IPS-18c (cell line): ENCODE measurements around the gene URB1.
A peak's percentile ranks its signal among the peaks of the same experiment; 100 is the strongest.
"Not testable (repeated sequence)": the region's sequence is repeated elsewhere in the genome, so short reads cannot be mapped to it uniquely, and the experiment has no call there.

Experiments
- H3K4me3 ChIP-seq: 2 replicates; pipeline ENCODE4 v1.7.0; 2013; ENCODE audit warnings: low read depth, mild to moderate bottlenecking, low read length, moderate library complexity; ENCODE audit not compliant: insufficient read depth
- H3K9me3 ChIP-seq: one replicate; pipeline ENCODE4 v1.6.1; 2013; ENCODE audit warnings: mild to moderate bottlenecking, low read length, moderate library complexity; ENCODE audit not compliant: control insufficient read depth, insufficient read depth

Gene URB1

DNA sequence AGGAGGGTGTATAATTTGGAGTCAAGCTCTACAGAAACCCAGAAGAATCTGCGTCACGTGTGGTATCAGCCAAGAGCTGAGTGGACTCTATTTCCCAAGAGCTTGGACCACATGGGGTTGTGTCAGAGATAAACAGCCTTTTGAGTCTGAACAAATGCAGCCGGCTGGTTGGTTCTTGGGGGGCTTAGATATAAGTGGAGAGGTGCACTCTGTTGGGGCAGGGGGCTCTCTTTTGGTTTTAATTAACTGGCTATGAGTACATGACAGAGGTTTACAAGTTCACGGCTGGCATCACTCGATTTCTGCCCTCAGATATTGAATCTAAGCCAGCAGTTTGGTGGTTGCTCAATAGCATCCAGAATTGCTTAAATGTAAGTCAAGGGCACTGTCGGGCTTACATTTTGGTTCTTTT is 94.7 kb downstream of the URB1 start:
- H3K9me3 ChIP-seq: no peaks in the 10 kb centered on the region

DNA sequence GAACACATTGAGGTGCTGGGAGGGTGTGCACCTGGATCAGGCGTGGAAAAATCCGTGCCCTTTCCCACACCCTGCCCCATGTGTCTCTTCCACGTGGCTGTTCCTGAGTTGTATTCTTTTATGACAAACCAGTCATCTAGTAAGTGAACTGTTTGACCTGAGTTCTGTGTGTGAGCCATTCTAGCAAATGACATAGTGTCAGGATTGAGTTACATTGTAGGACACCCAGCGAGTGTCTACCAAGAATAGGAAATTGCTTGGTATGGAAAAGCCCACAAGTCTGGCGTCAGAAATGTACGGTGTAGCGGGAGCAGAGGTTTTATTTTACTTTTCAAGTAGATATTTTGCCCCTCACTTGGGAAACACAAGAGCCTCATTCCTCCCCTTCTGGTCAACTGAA is 95.4 kb downstream of the URB1 start:
- H3K9me3 ChIP-seq: no peaks in the 10 kb centered on the region
- no peak overlapping the region for H3K4me3 ChIP-seq

More for the DNA sequence above, 94.7 kb downstream of the URB1 start:
- H3K4me3 ChIP-seq: no peak overlapping the region

DNA sequence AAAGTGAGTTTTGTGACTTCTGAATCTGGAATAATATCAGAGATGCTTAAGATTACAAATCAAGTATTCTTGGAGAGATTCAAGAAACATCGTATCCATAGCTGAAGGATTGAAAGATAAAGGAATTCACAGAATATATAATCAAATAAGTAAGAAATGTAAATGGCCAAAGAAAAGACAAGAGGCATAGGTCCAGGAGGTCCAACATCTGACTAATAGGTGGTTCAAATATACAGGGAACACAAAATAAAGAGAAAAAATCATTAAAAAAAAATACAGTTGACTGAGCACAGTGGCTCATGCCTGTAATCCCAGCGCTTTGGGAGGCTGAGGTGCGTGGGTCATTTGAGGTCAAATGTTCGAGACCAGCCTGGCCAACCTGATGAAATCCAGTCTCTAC is 107.3 kb downstream of the URB1 start:
- no peak overlapping the region for H3K4me3 ChIP-seq
- H3K9me3 ChIP-seq: no peaks in the 10 kb centered on the region

DNA sequence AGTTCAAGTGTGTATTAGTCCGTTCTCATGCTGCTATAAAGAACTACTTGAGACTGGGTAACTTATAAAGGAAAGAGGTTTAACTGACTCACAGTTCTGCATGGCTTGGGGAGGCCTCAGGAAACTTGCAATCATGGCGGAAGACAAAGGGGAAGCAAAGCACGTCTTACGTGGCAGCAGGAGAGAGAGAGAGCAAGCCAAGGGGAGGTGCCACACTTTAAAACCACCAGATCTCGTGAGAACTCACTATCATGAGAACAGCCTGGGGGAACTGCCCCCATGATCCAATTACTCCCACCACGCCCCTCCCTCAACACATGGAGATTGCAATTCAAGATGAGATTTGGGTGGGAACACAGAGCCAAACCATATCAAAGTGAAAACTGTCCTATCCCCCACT is 109.8 kb downstream of the URB1 start:
- Histone ChIP-seq H3K9me3 (no peaks in the 10 kb centered on the region), H3K4me3 (no peak overlapping the region)

DNA sequence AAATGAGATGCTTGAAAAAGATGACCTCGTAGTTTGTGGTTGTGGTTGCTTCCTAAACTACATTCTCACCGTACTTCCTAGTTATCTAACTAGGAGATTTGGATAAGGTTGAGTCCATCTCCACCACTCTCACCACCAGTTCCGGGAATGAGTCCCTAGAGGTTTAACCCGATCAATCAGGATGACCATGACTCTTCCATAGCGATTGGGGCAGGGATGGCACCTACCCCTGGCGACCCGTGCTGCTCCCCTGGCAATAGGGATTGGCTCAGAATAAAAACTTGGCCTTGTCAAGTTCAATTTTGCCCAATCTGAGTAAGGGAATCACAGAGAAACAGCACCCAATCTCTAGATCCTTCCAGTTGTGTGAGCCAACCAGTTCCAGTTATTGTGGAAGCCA is 111.3 kb downstream of the URB1 start:
- H3K4me3 ChIP-seq: no peak overlapping the region
- no peaks in the 10 kb centered on the region for H3K9me3 ChIP-seq

DNA sequence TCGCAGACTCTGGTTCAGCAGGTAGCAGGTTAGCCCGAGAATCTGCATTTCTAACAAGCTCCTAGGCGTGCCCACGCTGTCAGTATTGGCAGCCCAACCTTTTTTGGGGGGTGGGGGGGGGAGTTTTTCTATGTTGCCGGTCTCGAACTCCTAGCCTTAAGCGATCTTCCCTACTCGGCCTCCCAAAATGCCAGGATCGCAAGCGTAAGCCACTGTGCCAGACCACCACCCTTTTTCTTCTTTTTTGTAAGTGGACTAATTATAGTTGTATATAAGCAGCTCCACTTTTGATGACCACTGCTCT is 113.5 kb downstream of the URB1 start:
- H3K9me3 ChIP-seq: no peaks in the 10 kb centered on the region
- peak overlapping the region; percentile 72 for H3K4me3 ChIP-seq

DNA sequence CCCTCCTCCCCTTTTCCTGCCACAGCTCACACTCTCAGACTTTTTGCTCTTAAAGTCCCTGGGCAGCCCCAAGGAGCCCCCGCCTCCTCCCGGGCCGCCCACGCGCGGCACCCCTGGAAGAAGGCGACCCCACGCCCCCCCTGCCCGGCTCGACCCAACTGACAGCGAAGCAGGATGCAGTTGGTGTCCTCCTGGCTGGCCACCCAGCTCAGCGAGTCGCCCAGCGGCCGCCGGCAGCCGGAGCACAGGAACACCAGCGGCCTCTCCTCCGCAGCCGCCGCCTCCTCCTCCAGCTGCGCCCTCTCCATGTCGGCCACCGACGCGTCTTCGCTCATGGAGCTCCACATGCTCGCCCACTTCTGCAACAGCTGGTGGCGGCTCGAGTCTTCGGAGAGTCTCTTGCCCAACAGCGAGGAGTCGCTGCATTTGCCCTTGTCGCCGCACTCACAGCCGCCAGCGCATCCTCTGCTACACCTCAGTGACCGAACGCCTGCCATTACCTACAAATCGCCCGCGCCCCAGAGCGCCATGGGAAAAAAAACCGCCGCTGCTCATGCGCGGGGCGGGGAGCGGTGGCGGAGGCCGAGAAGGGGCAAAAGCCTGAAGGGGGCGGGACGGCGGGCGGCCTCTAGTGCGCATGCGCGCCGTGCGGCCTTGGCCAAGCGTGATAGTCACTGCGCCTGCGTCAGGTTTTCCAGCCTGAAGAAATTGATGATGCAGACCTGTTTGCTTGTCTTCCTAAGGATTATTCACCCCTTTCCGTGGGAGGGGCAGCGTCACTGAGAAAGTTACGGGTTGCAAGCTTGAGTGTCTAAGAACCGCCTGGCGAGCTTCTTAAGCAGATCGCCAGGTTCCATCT is 114.1 kb downstream of the URB1 start, which contains the start of gene MIS18A:
Gene MIS18A (minus strand): TSS at position 532 of the 859 bp plus-strand sequence. CDS start 35 bp downstream, at position 497.
- H3K9me3 ChIP-seq: no peaks in the 10 kb centered on the region
- H3K4me3 ChIP-seq: peak within 1 kb of the TSS; percentile 72

DNA sequence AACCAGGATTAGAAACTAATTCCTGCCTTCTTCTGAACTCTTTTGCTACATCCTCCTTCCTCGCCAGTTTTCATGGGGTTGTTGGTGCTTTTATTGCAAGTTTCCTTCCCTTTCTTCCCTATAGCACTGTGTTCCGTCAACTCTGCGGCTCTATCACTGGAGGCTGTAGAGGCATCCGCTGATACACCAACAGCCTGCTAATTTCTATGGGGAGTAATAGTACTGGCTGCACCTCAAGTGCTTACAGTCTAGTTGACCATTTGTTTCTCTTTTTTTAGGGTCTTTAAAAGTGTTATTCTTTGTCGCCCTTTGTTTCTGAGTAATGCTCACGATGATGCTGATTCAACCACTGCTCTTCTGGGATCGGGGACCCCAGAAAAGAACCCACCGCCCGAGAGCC is 114.7 kb downstream of the URB1 start:
- Histone ChIP-seq H3K4me3 (peak overlapping the region; percentile 72), H3K9me3 (no peaks in the 10 kb centered on the region)

DNA sequence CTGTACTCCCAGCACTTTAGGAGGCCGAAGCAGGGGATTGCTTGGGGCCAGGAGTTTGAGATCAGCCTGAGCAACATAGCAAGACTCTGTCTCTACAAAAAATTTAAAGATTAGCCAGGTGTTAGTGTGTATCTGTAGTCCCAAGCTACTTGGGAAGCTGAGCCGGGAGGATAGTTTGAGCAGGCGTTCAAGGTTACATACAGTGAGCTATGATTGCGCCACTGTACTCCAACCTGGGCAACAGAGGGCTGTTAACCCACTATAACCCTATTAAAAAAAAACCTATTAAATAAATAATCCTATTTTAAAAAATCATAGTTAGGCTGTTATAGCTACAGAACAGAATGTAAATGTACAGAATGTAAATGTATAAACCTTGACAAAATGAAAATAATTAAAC is 116.1 kb downstream of the URB1 start:
- no peaks in the 10 kb centered on the region for H3K9me3 ChIP-seq
- H3K4me3 ChIP-seq: no peak overlapping the region

DNA sequence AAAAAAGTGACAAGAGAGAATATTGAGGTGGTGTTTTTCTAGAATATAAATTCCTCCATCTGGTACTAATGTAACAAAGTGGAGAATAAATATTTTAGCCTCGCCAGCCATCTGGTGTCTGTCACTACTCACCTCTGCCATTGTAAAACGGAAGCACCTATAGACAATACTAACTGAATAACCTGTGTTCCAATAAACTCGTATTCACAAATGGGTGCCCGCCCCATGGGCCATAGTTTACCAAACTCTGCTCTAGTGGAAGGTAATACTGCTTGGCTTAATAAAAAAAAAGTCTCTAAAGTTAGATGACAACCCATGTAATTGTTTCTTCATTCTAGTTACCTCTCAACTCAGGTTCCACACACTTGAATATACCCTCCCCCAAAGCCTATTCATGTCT is 122.1 kb downstream of the URB1 start:
- H3K4me3 ChIP-seq: no peak overlapping the region
- H3K9me3 ChIP-seq: no peaks in the 10 kb centered on the region

DNA sequence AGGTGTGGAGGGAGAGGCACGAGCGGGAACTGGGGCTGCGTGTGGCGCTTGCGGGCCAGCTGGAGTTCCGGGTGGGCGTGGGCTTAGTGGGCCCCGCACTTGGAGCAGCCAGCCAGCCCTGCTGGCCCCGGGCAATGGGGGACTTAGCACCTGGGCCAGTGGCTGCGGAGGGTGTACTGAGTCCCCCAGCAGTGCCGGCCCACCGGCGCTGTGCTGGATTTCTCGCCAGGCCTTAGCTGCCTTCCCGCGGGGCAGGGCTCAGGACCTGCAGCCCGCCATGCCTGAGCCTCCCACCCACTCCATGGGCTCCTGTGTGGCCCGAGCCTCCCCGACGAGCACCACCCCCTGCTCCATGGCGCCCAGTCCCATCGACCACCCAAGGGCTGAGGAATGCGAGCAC is 127.5 kb downstream of the URB1 start:
- not testable (repeated sequence) for H3K4me3 ChIP-seq, H3K9me3 ChIP-seq

DNA sequence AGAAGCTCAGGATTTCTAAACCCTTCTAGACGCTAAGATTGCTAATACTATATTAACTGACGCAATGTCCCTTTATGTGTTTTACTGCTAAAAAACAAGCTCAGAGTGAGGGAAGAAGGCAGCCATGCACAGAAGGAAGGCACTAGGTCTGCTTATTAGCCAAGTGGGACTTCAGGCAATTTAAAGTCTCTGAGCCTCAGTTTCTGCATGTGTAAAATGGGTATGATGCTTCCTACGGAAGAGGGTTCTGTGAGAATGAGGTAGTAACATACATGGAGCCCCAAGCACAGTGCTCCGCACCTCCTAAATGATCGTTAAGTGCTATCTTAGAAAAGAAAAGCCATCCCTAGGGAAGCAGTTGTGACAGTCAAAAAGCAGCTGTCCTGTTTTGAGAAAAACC is 130.9 kb downstream of the URB1 start:
- H3K9me3 ChIP-seq: no peaks in the 10 kb centered on the region
- H3K4me3 ChIP-seq: no peak overlapping the region
